Stimulated activated CD4-positive, alpha-beta T cell treated with anti-CD3 and anti-CD28 coated beads, TNF-alpha, amount 100 ng/mL, for 48 hours (primary cell): ENCODE data around the gene NEGR1.

Experiments used
- DNase-seq, 3 donors: peaks; one replicate each; pipeline ENCODE4 v3.0.0-alpha.2; 2020; ENCODE audit warnings: low read depth in 3 of 3

The NEGR1 gene

GRCh38 chr1:71566413-71566812 lies 715.9 kb downstream of the NEGR1 start:
- no peak for DNase-seq

DNA sequence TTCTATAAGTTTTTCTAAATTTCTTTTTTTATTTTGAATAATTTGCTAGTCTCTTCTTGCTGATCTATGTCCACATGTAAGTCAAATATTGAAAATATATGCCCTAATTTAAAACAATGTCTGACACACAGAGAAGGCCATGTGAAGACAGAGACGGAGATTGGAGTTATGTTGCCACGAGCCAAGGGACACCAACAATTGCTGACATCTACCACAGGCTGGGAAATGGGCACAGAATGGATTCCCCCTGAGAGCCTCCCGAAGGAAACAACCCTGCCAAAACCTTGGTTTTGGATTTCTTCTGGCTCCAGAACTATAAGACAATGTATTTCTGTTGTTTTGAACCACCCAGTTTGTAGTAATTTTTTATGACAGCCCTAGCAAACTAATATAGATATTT lies 716.5 kb downstream of the NEGR1 start:
- DNase-seq: no peak

- no peak for DNase-seq
Measured at GRCh38 chr1:71565262-71565661, 717.1 kb downstream of the NEGR1 start.

DNA sequence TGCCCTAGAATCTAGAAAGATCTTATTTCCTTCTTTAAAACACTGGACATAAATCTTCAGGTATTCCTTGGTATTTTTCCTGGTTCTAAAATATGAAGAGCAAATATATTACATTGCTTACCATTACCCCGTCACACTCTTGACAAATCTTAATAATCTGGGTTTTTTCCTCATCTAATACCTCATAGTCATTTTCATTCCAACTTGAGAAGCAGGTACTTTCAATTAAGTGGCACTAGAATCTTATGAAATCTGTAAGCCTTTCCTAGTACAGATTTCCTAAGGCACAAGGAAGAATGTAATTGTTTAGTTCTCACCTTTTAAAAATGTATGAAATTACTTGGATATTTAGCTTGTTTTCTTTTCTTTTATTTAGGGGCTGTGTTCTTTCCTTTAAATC lies 720.0 kb downstream of the NEGR1 start:
- DNase-seq: no peak

GRCh38 chr1:71561729-71562128 lies 720.6 kb downstream of the NEGR1 start:
- DNase-seq: no peak

DNA sequence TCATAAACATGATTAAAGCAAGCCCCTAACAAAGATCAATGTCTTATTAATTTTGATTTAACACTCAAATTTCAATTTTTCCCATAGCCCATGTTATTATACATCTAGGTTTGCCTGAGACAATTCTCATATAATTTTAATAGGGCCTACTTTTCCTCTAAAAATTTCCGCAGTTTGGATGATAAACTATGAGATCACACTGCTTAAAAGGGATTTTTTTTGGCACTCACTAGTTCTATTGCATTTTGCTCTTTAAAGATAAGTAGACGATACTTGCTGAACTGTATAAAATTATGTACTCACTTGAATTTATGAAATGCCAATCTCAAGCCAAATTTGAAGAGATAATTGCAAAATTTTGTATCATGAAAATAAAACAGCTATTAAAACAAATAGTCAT lies 721.1 kb downstream of the NEGR1 start:
- DNase-seq: no peak

GRCh38 chr1:71559880-71560279 lies 722.5 kb downstream of the NEGR1 start:
- DNase-seq: no peak

DNA sequence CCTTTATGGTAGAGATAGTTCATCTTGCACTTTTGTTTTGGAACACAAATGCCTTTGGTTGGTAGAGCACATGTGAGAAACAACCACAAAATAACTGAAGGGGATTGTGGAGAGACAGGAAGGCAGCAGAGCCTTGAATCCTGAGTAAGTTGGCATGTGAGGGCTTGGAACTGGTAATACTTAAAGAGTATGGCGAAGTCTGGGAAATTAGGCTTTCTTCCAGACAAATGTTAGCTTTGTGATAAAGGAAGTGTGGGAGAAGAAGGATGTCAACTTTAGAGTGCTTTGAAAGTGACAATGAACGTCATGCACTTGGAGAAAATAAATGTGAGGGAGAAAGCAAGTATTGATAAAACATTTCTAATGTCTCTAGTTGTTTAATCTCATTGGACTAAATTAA lies 725.2 kb downstream of the NEGR1 start:
- DNase-seq: no peak

DNA sequence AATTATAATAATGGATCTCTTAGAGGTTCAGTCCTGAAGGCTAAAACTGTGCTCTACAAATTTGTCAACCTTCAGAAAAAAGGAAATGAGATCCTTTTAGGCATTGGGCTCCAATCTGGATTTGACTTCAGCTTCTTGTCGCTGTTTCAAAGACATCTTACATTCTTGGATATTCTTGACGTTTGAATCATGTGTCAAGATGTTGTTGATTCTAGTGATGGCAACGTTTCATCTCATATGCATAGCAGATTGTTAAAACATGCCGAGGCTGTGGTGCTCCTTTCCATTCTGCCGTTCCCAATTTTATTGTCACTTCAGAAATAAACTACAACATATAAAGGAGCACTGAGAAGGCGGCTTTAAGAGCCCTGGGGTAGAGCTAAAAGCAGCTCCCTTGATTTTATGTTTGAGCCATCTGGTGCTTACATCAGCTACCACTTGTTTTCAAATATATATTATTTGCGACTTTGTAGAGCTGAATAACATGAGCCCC lies 733.9 kb downstream of the NEGR1 start:
- DNase-seq: no peak

GRCh38 chr1:71542155-71542554 lies 740.2 kb downstream of the NEGR1 start:
- no peak for DNase-seq

GRCh38 chr1:71533950-71534349 lies 748.4 kb downstream of the NEGR1 start:
- DNase-seq: no peak

DNA sequence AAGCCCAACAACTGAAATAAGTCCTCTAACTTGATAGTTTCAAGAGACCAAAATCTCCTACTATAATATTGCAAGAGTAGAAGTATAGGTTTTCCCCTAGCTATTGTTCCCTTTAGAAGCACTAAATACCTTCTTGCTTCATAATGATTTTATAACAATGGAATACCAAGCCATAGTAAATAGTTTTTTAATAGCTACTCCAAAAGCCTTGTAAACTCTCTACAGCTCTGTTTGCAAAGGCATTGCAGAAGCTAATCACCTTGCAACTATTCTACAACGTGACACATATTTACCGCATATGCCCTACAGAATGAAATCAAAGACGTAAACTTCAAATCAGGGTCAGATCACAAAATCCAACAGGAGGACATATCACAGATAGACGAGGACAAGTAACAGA lies 750.0 kb downstream of the NEGR1 start:
- DNase-seq: no peak

DNA sequence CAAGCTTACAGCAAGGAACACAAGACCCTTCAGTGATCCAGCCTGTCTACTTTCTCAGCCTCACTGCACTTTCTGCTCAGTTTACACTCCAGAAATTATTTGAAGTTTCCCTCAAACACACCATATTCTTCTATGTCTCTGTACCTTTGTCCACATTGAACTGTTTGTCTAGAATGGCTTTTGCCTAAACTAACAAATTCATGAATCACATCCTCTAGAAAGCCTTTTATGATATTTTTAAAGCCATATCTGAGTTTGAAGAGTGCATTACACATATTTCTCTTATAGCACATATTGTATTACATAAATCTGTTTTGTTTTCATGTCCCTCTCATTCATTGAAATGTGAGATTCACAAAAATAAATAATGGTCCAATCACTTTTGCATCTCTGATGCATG lies 755.5 kb downstream of the NEGR1 start:
- DNase-seq: no peak

DNA sequence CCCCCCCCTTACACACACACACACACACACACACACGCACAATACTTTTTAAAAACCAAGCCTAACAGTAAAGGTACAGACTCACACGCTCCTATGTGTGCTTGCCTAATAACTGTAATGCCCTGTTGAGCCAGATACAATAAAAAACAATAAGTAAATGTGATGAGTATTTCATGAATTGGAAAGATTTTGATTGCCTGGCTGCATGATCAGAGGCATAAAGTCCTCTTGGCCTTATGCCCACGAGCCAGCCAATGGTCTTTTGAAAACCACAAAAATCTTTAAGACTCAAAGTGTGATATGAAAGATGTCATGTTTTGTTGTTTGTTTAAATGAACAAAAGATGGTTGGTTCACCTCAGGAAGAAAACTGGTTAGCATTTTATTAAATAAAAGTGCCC lies 759.6 kb downstream of the NEGR1 start:
- DNase-seq: no peak

DNA sequence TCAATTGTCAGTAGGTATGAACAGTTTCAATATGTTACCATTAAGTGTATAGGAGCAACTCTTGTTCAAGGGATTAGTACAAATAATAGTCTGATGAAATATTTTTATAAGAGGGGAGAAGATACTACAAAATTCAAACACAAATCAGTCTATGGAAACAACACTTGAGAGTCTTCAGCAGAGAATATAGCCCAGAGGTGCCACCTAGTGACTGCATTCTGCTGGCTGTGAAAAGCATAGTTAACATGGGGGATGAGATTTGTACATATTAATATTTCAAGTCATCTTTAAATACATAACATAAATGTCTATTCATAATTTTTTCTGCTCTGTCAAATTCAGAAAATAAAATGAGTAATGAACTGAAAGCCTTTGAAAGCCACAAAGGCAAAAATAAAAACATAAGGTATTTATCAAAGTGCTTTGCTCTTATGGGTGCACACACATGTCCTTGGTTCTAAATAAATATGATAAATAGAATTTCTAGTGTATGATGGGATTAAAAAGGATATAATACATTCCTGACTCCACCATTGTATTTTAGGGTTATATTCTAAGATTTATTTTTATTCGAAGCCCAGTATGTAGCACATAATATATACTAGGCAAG lies 760.6 kb downstream of the NEGR1 start:
- no peak for DNase-seq

DNA sequence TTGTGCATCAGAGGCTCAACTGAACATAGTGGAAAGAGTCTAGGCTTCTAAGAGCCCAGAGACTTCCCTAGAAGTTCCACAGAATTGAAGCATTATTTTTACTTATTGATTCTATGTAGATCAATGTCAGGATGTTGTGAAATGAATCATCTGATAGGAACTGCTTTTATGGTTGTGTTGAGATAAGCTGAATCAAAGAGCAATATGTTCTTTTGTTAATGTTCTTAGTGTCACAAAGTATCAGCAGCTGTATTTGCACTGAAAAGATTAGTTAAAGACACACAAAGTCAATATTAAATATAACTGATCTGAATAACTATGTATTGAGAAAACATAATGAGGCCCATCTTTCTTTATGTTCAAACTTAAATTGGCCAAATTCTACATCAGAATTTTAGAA lies 770.8 kb downstream of the NEGR1 start:
- no peak for DNase-seq

GRCh38 chr1:71510725-71511124 lies 771.6 kb downstream of the NEGR1 start:
- no peak for DNase-seq

DNA sequence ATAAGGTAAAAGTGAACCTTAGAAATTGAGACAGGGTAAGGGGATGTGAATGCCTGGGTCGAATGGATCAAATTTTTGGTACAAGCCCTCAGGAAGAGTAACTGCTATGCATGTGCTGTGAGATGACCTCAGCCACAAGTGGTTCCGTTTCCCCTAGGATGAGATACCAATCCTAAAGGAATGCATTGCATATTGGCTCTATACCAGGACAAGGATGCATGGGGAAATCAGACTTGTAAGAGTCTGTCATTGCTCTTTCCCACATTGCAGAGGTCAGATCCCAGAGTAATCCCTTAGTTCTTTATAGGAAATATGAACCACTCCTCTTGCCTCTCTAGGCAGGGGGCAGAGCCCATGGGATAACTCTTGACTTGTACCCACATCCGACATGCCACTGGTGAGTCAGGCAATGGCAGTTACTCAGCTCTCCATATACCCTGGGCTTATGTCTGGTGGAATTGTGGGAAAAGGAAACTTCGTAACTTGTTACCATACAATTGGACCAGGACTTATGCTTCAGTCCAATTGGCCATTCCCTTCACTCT lies 773.2 kb downstream of the NEGR1 start:
- DNase-seq: no peak

GRCh38 chr1:71502006-71502405 lies 780.3 kb downstream of the NEGR1 start:
- no peak for DNase-seq

- DNase-seq: no peak
Measured at GRCh38 chr1:71498542-71498941, 783.8 kb downstream of the NEGR1 start.

- DNase-seq: no peak
Measured at GRCh38 chr1:71494163-71494562, 788.2 kb downstream of the NEGR1 start.

DNA sequence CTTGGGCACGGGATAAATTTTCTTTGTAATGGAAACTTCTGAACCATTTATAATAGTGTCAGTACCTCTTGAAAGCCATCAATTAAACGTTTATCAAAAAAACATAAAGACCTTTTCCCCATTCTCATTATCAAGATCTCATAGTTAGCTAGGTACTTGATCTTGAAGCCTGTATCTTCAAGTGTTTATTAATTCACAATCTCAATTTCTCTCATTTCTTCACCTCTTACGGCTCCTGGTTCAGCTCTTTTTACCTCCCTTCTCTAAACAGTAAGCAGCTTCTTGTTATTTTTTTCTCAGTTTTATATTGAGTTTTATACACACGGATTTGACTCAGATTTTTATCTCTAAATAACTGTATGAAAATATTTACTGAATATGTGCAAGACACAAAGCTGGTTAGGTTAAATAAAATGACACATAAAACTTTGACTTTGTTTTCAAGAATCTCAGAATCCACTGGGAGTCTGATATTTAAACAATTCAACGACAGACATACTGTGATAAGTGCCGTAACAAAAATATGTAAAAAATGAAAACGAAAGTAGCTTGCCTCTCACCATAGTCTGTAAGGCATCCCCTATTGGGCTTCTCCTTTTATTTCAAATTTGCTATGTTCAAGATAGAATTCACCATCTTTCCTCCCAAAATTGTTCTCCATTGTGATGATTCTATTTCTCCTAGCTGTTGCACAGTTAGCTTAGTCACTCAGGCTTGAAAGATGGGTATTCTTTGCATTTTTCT lies 789.9 kb downstream of the NEGR1 start:
- no peak for DNase-seq

GRCh38 chr1:71490432-71490831 lies 791.9 kb downstream of the NEGR1 start:
- DNase-seq: no peak
